K562 (cell line): ENCODE results near the gene CD151. TPM values are rescaled to one million over a fixed set of nuclear protein-coding genes. Genes with fewer than 3 reads are reported as not detected.
A peak's percentile ranks its signal among the peaks of the same experiment; 100 is the strongest.

Experiments used
- ATAC-seq: fragments of 200-7000 bp; cut with Tn5 transposase; 3 replicates; pipeline ENCODE4 v1.9.1; 2020; ENCODE audit warnings: moderate library complexity
- BruUV-seq: library from RNA; stranded (reverse); fragments of 400-500 nt; replicated peaks from 2 replicates; lab custom pipeline; 2021; lab: Mats Ljungman, UMichigan
- CTCF ChIA-PET: fragments of 300-600 bp; formaldehyde crosslinking; extraction: SDS; loops from one replicate; lab custom pipeline; 2021; ENCODE audit warnings: low intra/inter-chr PET ratio; lab: Yijun Ruan, JAX
- POLR2A ChIA-PET: fragments of 300-600, 350-650 bp; sonication (Branson Sonifier 250); formaldehyde crosslinking; extraction: SDS; loops from one replicate; lab custom pipeline; 2021; ENCODE audit warnings: antibody characterized with exemption, inconsistent platforms; lab: Yijun Ruan, JAX
- DNase-seq, 4 experiments: peaks; one replicate each; pipeline versions ENCODE4 v3.0.0 to v3.0.0-alpha.2; 2011 to 2018; ENCODE audit warnings: low spot score in 3 of 4, mixed read lengths in 3 of 4; ENCODE audit errors: extremely low read depth in 1 of 4
- FAIRE-seq: peaks from 2 replicates; lab custom pipeline; 2011; peaks lifted over from hg19 to GRCh38; lab: Jason Lieb, UNC
- H2AFZ ChIP-seq: 2 replicates; pipeline ENCODE4 v1.6.0; 2011; ENCODE audit warnings: low read depth, low read length, control low read depth, inconsistent platforms
- H3K27ac ChIP-seq: fragments of 200-600 bp; 3 replicates; pipeline ENCODE4 v1.8.0; 2011; ENCODE audit warnings: low read depth, mild to moderate bottlenecking, control low read depth, inconsistent platforms, low read length, moderate library complexity, mixed read lengths; ENCODE audit errors: extremely low read depth
- H3K27me3 ChIP-seq, 2 experiments: fragments of 300-600 bp in 1 of 2; 2 replicates in 1 of 2; 3 replicates in 1 of 2; pipeline versions ENCODE4 v1.6.0 to v1.8.0; 2011; ENCODE audit warnings: inconsistent platforms in 2 of 2, low read length in 2 of 2, mild to moderate bottlenecking in 1 of 2, mixed read lengths in 1 of 2, moderate library complexity in 1 of 2; ENCODE audit not compliant: control insufficient read depth in 2 of 2, insufficient read depth in 2 of 2
- H3K36me3 ChIP-seq: fragments of 300-600 bp; 3 replicates; pipeline ENCODE4 v1.8.0; 2011; ENCODE audit warnings: mild to moderate bottlenecking, low read length, inconsistent platforms; ENCODE audit not compliant: control insufficient read depth, insufficient read depth
- H3K4me1 ChIP-seq, 2 experiments: fragments of 200-600 bp in 1 of 2; replicated peaks in 1 of 2; 2 replicates in 1 of 2; 3 replicates in 1 of 2; pipeline versions ENCODE4 v1.5.1 to v1.8.0; 2011; ENCODE audit warnings: inconsistent platforms in 2 of 2, low read length in 2 of 2, mild to moderate bottlenecking in 1 of 2, mixed read lengths in 1 of 2, moderate library complexity in 1 of 2; ENCODE audit not compliant: control insufficient read depth in 2 of 2, insufficient read depth in 2 of 2
- H3K4me2 ChIP-seq: 2 replicates; pipeline ENCODE4 v1.6.1; 2011; ENCODE audit warnings: low read length, control low read depth, inconsistent platforms, mixed read lengths; ENCODE audit not compliant: insufficient read depth
- H3K4me3 ChIP-seq: fragments of 200-600 bp; sonication (generic), shearing (Covaris generic); 2 replicates; pipeline ENCODE4 v1.5.1; 2016; ENCODE audit warnings: control low read depth, inconsistent platforms
- H3K79me2 ChIP-seq: fragments of 200-600 bp; 3 replicates; pipeline ENCODE4 v1.8.0; 2011; ENCODE audit warnings: low read length, inconsistent platforms; ENCODE audit not compliant: control insufficient read depth, insufficient read depth
- H3K9ac ChIP-seq, 2 experiments: 2 replicates each; pipeline versions ENCODE4 v1.6.0 to v1.6.1; 2011; ENCODE audit warnings: low read depth in 2 of 2, low read length in 2 of 2, control low read depth in 1 of 2, inconsistent platforms in 1 of 2, mild to moderate bottlenecking in 1 of 2, mixed read lengths in 1 of 2; ENCODE audit not compliant: insufficient read depth in 1 of 2
- H3K9me1 ChIP-seq: one replicate; pipeline ENCODE4 v1.6.0; 2011; ENCODE audit warnings: inconsistent platforms, mild to moderate bottlenecking, low read length, moderate library complexity; ENCODE audit not compliant: control insufficient read depth, insufficient read depth
- H3K9me3 ChIP-seq: replicated peaks from 2 replicates; pipeline ENCODE4 v1.5.1; 2011; ENCODE audit warnings: low read depth, low read length, inconsistent platforms; ENCODE audit not compliant: control insufficient read depth, insufficient read depth
- H4K20me1 ChIP-seq: replicated peaks from 2 replicates; pipeline ENCODE4 v1.6.1; 2011; ENCODE audit warnings: low read length, inconsistent platforms, mixed read lengths; ENCODE audit not compliant: control insufficient read depth, insufficient read depth
- ARID1B ChIP-seq: fragments of 450-650 bp; IDR thresholded peaks from 2 replicates; pipeline ENCODE4 v1.6.1; 2016; ENCODE audit warnings: antibody characterized with exemption, mild to moderate bottlenecking, inconsistent platforms
- ASH1L ChIP-seq: fragments of 450-650 bp; IDR thresholded peaks from 2 replicates; pipeline ENCODE4 v1.6.1; 2018; ENCODE audit warnings: borderline replicate concordance, mild to moderate bottlenecking, low read depth; ENCODE audit not compliant: partially characterized antibody
- FOXA3 ChIP-seq, 2 experiments: fragments of 450-650 bp in 1 of 2; sonication (generic) in 1 of 2; formaldehyde crosslinking; IDR thresholded peaks in 1 of 2; conservative IDR thresholded peaks in 1 of 2; 2 replicates each; pipeline versions ENCODE4 v1.4.0 to v1.8.0; 2020 to 2022; ENCODE audit warnings: mild to moderate bottlenecking in 2 of 2, missing genetic modification reagents in 1 of 2
- NCOA2 ChIP-seq, 2 experiments: fragments of 450-650 bp; IDR thresholded peaks; 2 replicates each; pipeline ENCODE4 v1.6.1; 2018; ENCODE audit warnings: mild to moderate bottlenecking in 2 of 2, moderate library complexity in 1 of 2; ENCODE audit not compliant: partially characterized antibody in 2 of 2
- RFX1 ChIP-seq: fragments of 450-650 bp; IDR thresholded peaks from 2 replicates; pipeline ENCODE4 v1.6.1; 2016; ENCODE audit warnings: mild to moderate bottlenecking, moderate library complexity
- SRSF9 ChIP-seq: fragments of 200-400 bp; formaldehyde crosslinking; IDR thresholded peaks from 2 replicates; pipeline ENCODE4 v1.6.1; 2017; ENCODE audit warnings: low read depth, low read length, borderline replicate concordance
- ZBTB7A ChIP-seq: IDR thresholded peaks from 2 replicates; pipeline ENCODE4 v1.6.1; 2011; ENCODE audit warnings: low read depth, mild to moderate bottlenecking, low read length, moderate library complexity, borderline replicate concordance; ENCODE audit not compliant: control insufficient read depth
- WGBS: fragments of 100-300 bp; shearing (Covaris generic); methylation state at CpG from one replicate; pipeline ENCODE4 v1.1.6; 2016; ENCODE audit warnings: low coverage, mixed read lengths; ENCODE audit not compliant: insufficient coverage; ENCODE audit errors: missing lambda C conversion rate; 5-methylcytosine and 5-hydroxymethylcytosine counted together
- in situ Hi-C: fragments of 300-500 bp; cut with MboI; formaldehyde crosslinking; loops from 4 replicates; pipeline ENCODE4 v1.15.0; 2018; ENCODE audit warnings: inconsistent platforms, mixed read lengths
- intact Hi-C: fragments of 100-400 bp; cut with micrococcal nuclease; formaldehyde crosslinking; loops from 2 replicates; pipeline ENCODE4 v1.14.2; 2022
- polyA plus RNA-seq, 8 experiments: library from polyadenylated mRNA; depleted of rRNA in 4 of 8; stranded (reverse) in 5 of 8; unstranded in 3 of 8; fragments of >200 nt; fragmentation: Nextera tagmentation in 2 of 8; fragmentation: Illumina TruSeq in 1 of 8; extraction: Ambion mirVana in 2 of 8; extraction: Trizol in 1 of 8; gene quantifications; 2 replicates each; pipeline versions ENCODE4 v1.2.1 to v1.2.3, GENCODE V29; 2011 to 2014; ENCODE audit warnings: inconsistent platforms in 1 of 8, missing spikeins in 1 of 8
- total RNA-seq, 7 experiments: library from RNA; depleted of rRNA in 6 of 7; stranded (reverse); fragments of >200 nt in 6 of 7; fragmentation: Illumina TruSeq in 2 of 7; extraction: Trizol in 2 of 7; gene quantifications; 2 replicates each; pipeline versions ENCODE4 v1.2.1 to v1.2.3, GENCODE V29; 2011 to 2021; ENCODE audit warnings: low replicate concordance in 1 of 7
- TF ChIP-seq, protein P1 (sequence below): fragments of 450-650 bp; IDR thresholded peaks from 2 replicates; pipeline ENCODE4 v1.6.1; 2017; ENCODE audit warnings: mild to moderate bottlenecking, moderate library complexity
- TF ChIP-seq, protein P2 (sequence below), 2 experiments: fragments of 450-650 bp in 1 of 2; sonication (generic) in 1 of 2; formaldehyde crosslinking in 1 of 2; IDR thresholded peaks; 2 replicates each; pipeline versions ENCODE4 v1.7.1 to v1.9.0; 2016 to 2022; ENCODE audit warnings: inconsistent platforms in 1 of 2, mild to moderate bottlenecking in 1 of 2, missing genetic modification reagents in 1 of 2
- TF ChIP-seq, protein P3 (sequence below): fragments of 250-450 bp; sonication (Bioruptor Pico); IDR thresholded peaks from 2 replicates; pipeline ENCODE4 v1.8.0; 2022; ENCODE audit warnings: moderate library complexity, mild to moderate bottlenecking, inconsistent platforms

The CD151 gene
- total and polyA plus RNA-seq, 9 of the 15 experiments (the other 6 are each of a cell fraction or from before 2014, with no cell fraction given) = 2.3 to 187 (median 140) TPM

DNA sequence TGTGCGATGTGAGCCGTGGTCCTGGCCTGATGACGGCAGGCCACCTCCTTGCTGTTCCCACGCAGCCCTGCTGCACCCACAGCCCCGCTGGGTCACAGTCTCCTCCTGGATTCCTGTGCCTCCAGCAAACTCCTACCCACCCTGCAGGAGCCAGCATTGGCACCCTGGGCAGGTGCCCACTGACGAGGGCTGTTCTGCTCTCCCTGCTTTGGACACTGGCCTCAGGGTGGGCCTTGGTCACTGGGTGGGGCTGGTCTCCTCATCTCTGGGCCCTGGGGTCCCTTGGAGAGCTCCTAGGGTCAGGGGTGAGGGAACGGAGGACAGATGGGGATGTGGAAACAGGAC is 22.6 kb downstream of the CD151 start:
- Histone ChIP-seq H4K20me1 (peaks cover 8% of the 10 kb centered on the region), H2AFZ (no peak overlapping the region), H3K9me1 (no peaks in the 10 kb centered on the region), H3K9me3 (no peaks in the 10 kb centered on the region), H3K36me3 (no peaks in the 10 kb centered on the region), H3K27ac (no peak overlapping the region), H3K9ac (0 out of 4 replicates have a peak overlapping the region, but pooled peaks of 1 of the 2 experiments have one; percentile 5), H3K79me2 (no peaks in the 10 kb centered on the region), H3K4me3 (no peak overlapping the region), H3K27me3 (no peaks in the 10 kb centered on the region), H3K4me1 (peaks cover 6 to 88% of the 10 kb centered on the region in 2 experiments; a peak in 3 of 5 replicates), H3K4me2 (no peak overlapping the region)
- FAIRE-seq (no peak), ATAC-seq (no peak), DNase-seq (no peak)
- intact Hi-C loops = no loop called here
- no TSS peak for BruUV-seq
- ChIA-PET POLR2A (interaction anchor here (0.7 to 2.0 kb wide), 2 partner anchors 11 to 12 kb away, joined by 4 to 5 read pairs; partner anchors contain the start of gene TSPAN4), CTCF (no interaction called here)
- in situ Hi-C loops = no loop called here
- 80% methylated on average over 7 of the region's 7 CpGs for WGBS
- no peak for TF ChIP-seq ZBTB7A
- TF ChIP-seq ASH1L = no peak
- TF ChIP-seq FOXA3 (CRISPR knock-in tag; conservative IDR thresholded peaks at IDR 0.05 in 1 of 2, IDR thresholded peaks at IDR 0.05 in 1 of 2) = no peak
- no peak for TF ChIP-seq RFX1
- no peak for TF ChIP-seq SRSF9
- TF ChIP-seq, protein P1, sequence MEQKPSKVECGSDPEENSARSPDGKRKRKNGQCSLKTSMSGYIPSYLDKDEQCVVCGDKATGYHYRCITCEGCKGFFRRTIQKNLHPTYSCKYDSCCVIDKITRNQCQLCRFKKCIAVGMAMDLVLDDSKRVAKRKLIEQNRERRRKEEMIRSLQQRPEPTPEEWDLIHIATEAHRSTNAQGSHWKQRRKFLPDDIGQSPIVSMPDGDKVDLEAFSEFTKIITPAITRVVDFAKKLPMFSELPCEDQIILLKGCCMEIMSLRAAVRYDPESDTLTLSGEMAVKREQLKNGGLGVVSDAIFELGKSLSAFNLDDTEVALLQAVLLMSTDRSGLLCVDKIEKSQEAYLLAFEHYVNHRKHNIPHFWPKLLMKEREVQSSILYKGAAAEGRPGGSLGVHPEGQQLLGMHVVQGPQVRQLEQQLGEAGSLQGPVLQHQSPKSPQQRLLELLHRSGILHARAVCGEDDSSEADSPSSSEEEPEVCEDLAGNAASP = no peak
- TF ChIP-seq ARID1B = no peak
- TF ChIP-seq, protein P2, sequence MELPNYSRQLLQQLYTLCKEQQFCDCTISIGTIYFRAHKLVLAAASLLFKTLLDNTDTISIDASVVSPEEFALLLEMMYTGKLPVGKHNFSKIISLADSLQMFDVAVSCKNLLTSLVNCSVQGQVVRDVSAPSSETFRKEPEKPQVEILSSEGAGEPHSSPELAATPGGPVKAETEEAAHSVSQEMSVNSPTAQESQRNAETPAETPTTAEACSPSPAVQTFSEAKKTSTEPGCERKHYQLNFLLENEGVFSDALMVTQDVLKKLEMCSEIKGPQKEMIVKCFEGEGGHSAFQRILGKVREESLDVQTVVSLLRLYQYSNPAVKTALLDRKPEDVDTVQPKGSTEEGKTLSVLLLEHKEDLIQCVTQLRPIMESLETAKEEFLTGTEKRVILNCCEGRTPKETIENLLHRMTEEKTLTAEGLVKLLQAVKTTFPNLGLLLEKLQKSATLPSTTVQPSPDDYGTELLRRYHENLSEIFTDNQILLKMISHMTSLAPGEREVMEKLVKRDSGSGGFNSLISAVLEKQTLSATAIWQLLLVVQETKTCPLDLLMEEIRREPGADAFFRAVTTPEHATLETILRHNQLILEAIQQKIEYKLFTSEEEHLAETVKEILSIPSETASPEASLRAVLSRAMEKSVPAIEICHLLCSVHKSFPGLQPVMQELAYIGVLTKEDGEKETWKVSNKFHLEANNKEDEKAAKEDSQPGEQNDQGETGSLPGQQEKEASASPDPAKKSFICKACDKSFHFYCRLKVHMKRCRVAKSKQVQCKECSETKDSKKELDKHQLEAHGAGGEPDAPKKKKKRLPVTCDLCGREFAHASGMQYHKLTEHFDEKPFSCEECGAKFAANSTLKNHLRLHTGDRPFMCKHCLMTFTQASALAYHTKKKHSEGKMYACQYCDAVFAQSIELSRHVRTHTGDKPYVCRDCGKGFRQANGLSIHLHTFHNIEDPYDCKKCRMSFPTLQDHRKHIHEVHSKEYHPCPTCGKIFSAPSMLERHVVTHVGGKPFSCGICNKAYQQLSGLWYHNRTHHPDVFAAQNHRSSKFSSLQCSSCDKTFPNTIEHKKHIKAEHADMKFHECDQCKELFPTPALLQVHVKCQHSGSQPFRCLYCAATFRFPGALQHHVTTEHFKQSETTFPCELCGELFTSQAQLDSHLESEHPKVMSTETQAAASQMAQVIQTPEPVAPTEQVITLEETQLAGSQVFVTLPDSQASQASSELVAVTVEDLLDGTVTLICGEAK (IDR thresholded peaks at IDR 0.05) = no peak
- TF ChIP-seq, protein P2 (CRISPR knock-in tag; IDR thresholded peaks at IDR 0.05) = no peak
- TF ChIP-seq, protein P3, sequence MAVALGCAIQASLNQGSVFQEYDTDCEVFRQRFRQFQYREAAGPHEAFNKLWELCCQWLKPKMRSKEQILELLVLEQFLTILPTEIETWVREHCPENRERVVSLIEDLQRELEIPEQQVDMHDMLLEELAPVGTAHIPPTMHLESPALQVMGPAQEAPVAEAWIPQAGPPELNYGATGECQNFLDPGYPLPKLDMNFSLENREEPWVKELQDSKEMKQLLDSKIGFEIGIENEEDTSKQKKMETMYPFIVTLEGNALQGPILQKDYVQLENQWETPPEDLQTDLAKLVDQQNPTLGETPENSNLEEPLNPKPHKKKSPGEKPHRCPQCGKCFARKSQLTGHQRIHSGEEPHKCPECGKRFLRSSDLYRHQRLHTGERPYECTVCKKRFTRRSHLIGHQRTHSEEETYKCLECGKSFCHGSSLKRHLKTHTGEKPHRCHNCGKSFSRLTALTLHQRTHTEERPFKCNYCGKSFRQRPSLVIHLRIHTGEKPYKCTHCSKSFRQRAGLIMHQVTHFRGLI (CRISPR knock-in tag) = no peak
- TF ChIP-seq NCOA2 (IDR thresholded peaks at IDR 0.05; ENCODE audit: partially characterized antibody in 2 of 2) = no peak
